Activated CD4-positive, alpha-beta T cell treated with anti-CD3 and anti-CD28 coated beads for 4 hours (primary cell): ENCODE results near the gene RASSF10.
A peak's percentile ranks its signal among the peaks of the same experiment; 100 is the strongest.

Experiments used
- DNase-seq, 2 donors: peaks; one replicate each; pipeline ENCODE4 v3.0.0-alpha.2; 2020

Gene RASSF10

DNA sequence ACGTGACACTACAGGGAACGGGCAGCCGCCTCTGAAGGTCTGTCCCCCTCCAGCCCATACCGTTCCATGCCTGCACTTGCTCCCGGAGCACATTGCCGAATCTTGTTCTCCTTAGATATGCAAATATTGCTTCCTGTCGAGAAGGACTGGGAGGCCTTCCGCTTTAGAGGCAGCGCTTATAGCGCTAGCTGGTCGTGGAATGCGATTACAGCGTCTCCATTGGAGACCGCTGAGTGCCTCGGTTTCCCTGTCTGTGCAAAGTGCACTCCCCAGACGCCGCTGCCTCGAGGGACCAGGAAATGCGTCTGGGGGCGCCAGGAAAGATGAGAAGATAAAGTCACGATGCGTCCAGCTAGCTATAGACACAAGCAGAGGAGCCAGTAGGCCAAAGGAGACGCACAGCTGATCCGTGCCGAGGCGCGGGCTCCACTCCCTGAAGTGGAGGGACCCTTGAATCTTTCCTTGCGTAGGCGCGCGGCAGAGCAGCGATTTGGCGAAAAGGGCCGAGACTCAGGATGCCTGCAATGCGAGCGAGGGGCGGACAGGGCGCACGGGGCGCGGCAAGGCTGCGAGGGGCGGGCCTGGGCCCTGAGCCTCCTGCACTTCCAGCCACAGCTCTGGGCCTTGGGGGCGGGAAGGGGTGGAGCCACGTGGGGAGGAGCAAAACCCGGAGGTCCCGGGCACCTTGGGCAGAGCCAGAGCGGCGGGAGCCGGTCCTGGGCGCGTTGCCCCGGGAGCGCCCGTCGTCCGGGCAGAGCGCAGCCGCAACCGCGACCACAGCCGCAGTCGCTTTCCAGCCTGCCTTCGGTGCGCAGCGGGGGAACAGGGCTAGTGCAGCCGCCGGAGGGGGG, at the start of gene RASSF10:
Gene RASSF10 (plus strand): TSS at position 692 of the 851 bp plus-strand sequence. CDS start 261 bp downstream, outside the sequence.
- DNase-seq = no peak

DNA sequence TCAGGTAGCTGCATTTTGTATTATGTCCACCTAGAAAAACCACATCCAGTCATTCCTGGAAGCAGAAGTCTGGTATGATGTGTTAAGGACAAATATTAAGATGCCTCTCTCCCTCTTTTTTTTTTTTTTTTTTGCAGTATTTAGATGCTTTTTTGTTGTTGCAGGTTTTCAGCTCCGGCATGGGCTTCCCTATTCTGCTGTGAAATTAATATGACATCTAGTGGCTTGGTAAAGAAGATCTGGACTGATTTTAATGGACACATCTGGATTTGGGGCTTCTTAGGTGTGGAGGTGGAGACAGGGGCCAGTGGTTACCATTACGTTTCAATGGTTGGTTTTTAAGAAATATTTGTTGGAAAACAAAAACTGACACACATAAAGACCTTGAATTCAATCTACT, 47.5 kb upstream of the RASSF10 start:
- DNase-seq = no peak

DNA sequence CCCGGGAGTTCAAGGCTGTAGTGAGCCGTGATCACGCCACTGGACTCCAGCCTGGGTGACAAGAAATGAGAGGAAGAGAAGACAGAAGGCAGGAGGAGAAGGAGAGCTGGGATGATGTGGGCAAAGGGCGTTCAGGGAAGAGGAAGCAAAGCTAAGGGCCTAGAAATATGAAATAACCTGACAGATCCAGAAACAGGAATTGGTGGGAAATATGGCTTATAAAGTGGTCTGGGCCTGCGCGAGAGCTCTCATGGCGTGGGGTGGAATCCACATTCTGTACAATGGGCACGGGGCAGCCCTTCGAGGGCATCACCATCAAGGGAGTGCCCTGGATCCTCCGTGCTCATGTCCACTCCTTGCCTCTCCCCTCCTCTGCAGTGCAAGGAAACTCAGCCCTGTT, 46.8 kb upstream of the RASSF10 start:
- DNase-seq = no peak

DNA sequence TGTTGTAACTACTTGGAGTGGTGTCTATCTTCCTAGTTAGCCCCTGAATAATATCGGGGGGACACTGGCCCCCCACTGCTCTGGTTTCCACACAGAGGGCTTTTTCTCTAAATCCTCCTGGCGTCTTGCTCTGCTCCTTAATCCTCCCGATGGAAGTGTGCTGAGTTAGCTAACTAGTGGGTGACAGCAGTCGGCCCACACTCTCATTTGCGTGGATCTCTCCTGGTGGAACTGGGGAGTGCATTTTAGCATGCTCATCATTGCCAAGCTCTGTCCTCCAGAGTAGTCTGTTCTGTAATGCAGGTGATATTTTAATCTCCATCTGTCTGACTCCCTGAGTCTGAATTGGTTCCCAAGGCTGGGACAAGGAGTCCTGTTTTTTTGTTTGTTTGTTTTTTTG, 46.1 kb upstream of the RASSF10 start:
- DNase-seq = no peak

DNA sequence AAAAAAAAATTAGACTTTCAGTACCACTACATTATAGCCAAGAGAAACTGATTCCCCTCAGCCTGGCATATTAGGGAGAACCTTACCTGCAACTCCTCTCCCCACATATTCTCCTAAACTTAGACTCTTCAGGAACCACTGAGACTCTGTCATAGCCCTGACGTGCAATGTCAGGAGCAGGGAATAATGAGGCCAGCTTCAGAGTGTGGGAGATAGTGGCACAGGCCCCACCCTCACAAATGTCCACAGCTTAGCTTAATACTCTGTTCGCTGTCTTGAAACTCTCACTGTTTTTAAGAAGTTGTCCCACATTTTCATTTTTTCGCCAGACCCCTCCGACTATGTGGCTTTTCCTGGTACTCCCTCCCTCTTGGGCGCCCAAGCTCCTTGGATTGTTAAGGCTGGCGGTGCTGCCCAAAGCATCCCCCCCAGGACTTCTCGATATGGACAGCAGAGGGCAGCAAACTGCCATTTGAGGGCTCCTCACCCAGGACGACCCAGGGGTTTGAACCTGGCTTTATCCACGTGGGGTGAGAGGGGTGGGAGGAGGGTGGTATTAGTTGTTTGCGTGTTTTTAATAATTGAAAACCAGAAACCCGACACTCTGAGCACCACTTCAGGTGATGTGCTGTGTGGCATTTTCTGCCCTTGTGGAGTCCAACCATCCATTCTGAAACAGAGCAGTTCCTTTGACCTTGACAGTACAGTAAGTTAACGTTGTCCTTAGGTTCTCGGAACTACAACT, 45.2 kb upstream of the RASSF10 start:
- DNase-seq = peak; percentile 37 to 60

DNA sequence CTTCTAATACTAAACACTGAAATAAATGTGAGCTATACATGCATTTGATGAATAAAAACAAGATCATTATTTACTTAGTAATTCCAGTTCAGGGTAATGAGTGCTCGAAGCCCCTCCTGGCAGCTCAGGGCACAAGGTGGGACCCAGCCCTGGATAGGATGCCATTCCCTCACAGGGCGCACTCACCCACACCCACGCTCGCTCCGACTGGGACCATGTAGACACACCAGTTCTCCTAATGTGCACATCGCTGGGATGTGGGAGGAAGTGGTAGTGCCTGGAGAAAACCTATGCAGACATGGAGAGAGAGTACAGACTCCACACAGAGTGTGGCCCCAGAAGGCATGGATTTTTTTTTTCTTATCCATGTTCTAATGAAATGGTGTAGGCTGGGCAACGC, 44.5 kb upstream of the RASSF10 start:
- no peak for DNase-seq

DNA sequence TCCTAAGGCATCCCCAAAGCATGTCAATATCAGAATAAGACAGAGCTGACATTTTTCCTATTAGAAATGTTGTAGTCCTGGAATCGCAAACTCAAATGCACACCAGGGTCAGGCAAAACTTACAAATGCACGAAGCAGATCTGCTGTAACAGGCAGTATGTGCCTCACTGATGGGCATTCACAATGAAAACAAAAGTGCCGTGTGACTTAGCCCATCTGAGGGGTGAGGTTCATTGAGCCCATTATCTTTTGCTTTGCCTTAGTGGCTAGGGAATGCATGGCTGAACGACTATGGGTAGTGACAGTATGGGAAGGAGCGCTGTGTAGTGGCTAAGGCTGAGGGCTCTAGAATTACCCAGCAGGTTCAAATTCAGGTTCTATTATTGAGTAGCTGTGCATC, 43.1 kb upstream of the RASSF10 start:
- DNase-seq = no peak

DNA sequence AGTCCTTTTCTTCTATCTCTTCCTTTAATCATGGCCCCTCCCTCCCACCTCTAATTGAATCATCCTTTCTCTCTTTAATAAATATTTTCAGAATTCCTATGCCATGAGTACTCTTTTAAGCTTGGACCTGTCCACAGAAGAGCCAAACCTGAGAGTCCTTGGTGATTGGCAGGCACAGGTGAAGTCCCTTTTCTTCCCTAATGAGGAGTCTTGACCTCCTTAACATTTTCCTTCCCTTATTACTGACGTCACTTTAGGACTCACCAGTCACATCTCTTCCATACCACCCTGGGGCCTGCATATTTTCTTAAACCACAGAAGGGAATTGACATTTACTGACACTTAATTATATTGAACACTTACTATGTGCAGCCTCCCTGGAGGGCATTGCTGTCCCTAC, 41.0 kb upstream of the RASSF10 start:
- no peak for DNase-seq

DNA sequence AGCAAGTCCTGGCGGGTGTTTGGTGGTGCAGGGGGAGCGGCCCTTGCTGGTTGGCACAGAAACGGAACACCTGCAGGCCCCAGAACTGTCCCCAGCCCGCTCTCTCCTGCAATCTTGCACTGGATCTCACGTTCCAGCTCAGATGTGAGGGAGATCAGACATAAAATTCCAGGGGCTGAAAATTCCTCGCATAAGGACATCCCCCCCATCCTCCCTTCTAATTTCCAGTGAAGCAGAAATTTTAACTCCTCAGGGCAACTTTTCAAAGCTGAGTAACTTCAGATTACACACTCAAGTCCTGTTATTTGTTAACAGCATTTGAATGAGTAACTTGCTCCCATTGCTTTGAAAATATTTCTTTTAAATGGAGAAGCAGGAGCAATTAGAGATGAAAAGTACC, 40.3 kb upstream of the RASSF10 start:
- no peak for DNase-seq

DNA sequence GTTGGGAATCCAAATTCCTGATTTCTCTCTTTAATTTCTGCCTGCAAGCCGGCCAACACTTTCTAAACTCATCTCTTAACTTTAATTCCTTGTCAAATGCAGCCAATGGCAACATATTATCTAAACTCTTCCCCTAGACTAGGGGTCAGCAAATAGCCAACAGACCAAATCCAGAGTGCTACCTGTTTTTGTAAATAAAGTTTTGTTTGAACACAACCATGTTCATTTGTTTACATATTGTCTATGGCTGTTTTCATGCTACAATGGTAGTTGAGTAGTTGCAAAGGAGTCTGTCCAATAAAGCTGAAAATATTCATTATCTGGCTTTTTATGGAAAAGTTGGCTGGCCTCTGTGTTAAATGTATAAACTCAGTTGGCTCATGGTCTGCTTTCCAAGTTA, 37.2 kb upstream of the RASSF10 start:
- no peak for DNase-seq

DNA sequence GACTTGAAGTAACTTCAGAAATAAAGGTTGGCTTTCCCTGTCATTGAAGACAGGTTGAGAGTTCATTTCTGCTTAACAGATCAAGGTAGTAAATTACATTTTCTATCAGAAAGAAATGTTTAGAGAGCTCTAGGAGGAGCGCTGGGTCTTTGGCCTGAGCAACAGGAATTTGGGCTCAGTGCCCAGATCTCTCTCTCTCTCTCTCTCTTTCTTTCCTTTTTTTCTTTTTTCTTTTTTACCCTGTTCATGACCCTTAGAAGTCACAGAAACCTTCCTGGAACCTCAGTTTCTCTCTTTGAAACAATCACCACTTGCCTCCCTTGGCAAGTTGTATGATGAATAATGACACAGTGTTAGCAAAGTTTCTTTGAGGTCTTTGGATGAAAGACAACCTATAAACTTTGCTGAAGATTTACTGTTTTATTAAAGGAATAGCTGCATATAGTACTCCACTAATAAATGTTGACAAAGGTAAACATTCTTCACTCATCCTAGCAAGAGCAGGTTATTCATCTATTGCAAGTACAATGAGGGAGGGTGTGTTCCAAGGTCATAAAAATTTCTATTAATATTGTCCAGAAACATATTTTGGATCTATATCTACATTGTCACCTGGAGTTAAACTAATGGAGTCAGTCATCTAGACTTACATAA, 35.5 kb upstream of the RASSF10 start:
- no peak for DNase-seq

DNA sequence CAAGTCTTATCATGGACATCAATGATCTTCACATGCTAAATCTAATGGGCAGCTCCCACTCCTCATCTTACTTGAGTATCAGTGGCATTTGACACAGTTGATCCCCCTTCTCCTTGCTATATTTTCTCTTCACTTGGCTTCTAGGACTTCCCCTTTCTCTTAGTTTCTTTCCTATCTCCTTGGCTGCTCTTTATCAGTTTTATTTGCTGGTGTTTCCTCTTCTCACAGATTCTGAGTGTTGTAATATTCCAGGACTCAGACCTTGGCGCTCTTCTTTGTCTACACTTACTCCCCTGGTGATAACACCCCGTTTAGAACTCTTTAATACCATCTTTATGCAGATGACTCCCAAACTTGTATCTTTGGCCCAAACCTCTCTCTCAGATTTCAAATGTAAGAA, 33.9 kb upstream of the RASSF10 start:
- DNase-seq = no peak

DNA sequence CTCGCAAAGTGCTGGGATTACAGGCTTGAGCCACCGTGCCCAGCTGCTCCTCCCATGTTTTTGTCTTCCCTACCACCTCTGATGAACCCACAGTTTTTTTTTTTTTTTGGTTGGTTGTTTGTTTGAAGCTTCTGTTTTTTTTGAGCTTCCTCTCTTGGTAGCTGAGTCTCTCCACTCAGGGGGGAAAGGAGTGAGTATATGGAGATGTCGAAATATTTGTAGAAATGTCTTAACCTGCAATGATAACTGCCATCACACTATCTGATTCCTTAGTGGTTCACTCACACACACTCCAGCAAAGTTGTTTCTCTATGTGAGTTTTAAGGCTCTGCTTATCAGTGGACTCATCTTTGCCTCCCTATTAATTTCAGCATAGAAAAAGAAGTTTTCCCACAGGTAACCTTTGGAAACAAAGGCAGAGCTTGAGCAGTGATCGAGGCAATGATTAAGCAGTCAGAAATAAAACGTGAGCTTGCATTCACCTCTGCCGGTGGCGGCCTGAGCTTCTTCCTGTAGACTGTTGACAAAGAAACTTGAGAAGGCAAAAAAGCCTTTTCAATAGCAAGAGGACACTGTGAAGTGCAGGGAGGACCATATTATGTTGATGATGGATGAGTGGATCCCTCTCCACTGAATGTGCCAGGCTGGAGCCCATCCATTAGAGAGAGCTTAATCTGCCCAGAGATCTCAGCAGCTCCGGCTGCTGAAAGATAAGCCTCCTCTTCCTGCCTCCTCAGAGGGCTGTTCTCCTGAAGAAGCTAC, 29.0 kb upstream of the RASSF10 start:
- no peak for DNase-seq

DNA sequence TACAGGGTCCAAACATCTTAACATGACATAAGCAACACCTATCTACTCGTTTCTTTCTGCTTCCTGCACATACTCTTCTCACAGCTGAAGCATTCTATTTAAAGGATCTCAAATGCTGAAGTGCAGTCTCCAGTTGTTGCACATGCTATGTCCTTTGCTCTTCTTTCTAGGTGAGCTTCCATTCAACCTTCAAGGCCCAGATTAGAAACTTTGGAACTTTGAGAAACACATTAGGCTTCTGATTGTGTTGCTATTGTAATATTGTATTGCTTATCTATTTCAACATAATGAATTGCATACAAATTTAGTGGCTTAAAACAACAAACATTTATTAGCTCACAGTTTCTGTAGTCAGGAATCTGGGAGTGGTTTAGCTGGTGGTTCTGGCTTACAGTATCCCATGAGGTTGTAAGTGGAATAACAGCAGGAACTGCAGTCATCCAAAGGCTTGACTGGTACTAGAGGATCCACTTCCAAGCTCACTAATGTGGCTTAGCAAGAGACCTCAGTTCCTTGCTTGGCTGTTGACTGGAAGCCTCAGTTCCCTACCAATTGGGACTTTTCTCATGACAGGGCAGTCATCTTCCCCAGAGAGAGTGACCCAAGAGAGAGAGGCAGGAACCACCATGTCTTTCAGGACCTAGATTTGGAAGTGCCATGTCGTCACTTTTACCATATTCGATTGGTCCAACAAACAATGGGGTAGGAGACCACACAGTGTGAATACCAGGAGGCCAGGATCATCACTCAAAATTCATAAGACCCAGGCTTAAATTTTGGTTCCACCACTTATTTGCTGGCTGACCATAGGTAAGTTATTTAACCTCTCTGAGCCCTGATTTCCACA, 27.2 kb upstream of the RASSF10 start:
- DNase-seq = no peak

DNA sequence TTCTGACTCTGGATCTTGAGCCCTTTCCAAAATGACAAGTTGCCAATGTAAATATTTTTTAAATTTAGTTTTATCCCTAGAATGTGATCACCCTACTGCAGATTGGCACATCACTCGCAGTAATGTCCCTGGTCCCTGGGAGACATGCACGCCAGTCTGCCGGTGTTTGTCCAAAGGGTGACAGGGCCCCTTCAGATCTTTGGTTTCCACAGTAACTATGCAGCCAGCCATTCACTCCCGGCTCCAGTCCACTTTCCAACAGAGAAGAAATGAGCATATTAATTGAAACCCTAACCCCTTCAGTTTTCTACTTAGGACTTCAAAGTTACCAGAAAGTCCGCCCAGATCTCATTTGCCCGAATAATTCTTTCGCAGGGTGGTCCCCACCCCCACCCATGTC, 25.8 kb upstream of the RASSF10 start:
- no peak for DNase-seq

DNA sequence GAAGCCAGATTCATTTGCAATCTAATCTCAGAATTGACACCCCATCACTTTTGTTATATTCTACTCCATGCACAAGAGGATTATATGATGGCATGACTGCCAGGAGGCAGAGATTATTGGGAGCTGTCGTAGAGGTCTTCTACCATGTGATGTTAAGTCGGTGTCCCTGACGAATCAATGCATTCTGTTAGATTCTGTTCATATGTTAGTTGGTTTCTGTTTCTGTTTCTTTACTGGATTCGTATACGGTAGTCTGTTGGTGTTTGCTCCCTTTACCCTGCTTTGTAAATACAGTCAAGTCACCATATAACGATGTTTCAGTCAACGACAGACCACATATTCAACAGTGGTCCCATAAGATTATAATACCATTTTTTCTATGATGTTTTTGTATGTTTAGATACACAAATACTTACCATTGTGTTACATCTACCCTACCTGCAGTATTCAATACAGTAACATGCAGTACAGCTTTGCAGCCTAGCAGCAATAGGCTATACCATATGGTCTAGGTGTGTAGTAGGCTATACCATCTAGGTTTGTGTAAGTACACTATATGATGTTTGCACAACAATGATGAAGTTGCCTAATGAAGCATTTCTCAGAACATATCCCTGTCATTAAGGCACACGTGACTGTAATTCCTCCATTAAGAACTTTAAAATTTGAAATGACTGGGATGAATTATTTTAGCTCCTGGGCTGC, 22.8 kb upstream of the RASSF10 start:
- DNase-seq = no peak

DNA sequence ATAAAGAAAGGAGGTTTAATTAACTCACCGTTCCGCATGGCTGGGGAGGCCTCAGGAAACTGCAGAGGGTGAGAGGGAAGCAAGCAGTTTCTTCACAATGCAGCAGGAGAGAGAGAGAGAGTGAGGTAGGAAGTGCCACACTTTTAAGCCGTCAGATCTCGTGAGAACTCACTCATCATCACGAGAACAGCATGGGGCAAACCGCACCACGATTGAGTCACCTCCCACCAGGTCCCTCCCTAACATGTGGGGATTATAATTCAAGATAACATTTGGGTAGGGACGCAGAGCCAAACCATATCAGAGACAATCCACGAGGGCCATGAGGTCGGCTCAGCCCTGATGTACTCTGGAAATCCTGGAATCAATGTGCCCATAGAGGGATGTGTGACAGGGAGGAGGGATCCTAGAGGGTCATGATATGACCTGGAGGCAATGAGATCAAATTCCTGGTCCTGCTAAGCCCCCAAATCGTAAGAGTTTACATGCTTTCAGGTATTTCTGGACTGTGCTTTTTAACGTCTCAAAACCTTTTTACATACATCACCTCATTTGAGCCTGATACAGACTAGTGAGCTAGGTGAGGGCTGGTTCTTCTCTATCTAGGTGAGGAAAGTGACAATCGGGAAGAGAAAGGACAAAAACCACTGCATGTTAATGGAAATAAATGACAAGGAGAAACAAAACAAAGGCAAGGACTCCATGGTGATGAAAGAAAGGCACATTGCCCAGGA, 19.5 kb upstream of the RASSF10 start:
- no peak for DNase-seq

DNA sequence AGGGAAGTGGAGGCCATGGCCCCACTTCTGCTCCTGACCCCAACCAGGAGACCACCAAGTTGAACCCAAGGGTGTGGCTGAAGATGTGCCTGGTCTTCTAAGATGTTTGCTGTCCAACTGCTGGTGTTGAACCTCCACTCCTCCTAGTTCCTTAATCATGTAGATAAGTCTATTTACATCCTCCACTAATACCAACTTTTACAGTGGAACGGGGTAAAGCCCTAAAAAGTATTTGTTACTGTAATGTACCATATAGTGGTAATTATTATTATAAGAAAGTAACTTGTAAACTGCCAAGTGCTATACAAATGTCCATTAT, 19.0 kb upstream of the RASSF10 start:
- no peak for DNase-seq

DNA sequence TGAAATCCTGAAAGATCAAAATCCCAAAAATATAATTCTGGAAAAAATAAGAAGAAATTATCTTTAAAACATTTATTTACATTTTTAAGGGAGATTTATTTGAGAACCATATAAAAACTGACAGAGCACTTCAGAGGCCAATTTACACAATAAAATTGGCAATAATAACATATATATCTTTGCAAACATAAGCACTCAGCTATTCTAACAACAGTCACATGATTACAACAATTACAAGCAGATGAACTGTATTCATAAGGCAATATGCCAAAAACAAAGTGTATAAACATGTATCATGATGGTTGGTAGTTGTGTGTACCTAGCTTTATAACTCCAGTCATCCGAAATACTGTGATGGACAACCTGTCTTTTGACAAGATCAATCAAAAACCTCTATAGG, 17.7 kb upstream of the RASSF10 start:
- no peak for DNase-seq

DNA sequence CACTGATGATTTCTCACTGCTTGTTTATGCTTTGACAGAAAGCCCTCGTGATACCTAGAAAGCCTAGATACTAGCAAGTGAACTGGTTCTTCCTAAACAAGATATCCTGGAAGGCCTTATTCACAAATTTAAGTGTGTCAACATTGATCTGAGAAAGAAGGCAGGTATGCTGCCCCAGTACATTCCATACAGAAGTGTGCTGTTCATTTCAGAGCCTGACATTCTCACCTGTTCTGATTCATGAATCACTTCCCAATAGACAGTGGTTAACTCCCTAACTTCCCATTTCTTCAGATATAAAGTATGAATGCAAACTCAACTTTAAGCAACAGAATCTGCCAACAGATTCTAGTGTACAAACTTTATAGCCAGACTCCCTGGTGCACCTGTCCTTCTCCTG, 15.5 kb upstream of the RASSF10 start:
- DNase-seq = no peak

DNA sequence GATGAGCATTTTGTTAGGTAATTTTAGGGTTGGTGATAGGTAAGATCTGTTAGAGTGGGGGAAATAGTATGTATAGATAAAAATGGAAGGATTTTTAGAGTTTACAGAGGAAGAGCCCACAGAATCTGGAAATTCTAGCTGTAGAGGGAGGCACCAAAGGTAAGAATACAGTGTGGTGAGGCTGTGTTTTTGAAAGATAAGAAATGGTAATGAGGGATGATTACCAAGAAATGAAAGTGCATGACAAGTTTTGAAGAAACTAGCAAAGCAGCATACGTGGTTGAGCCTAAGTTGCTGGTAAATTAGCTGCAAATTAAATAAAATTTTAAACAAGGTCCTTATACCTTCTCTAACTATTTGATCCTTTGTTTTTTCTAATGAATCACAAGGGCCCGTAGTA, 14.6 kb upstream of the RASSF10 start:
- DNase-seq = no peak
